Small intestine (tissue), 7 donors: ENCODE results near the gene DDX56. TPM values are rescaled to one million over a fixed set of nuclear protein-coding genes. Genes with fewer than 3 reads are reported as not detected.

Experiments used
- DNase-seq, 2 donors: peaks; one replicate each; pipeline versions ENCODE4 v3.0.0 to v3.0.0-alpha.2; 2013
- FAIRE-seq: peaks from 2 replicates; lab custom pipeline; 2012; peaks lifted over from hg19 to GRCh38; lab: Jason Lieb, UNC
- H3K27ac ChIP-seq, 3 donors: one replicate each; pipeline ENCODE4 v1.5.1; 2013; ENCODE audit warnings: low read length in 2 of 3, mild to moderate bottlenecking in 2 of 3, control low read depth in 1 of 3, inconsistent platforms in 1 of 3, low read depth in 1 of 3, moderate library complexity in 1 of 3
- H3K27me3 ChIP-seq, 3 donors: one replicate each; pipeline ENCODE4 v1.6.1; 2013; ENCODE audit warnings: low read length in 3 of 3, inconsistent platforms in 1 of 3; ENCODE audit not compliant: control insufficient read depth in 3 of 3, insufficient read depth in 3 of 3
- H3K36me3 ChIP-seq, 3 donors: one replicate each; pipeline ENCODE4 v1.6.1; 2013; ENCODE audit warnings: low read length in 3 of 3, inconsistent platforms in 1 of 3, low read depth in 1 of 3, mild to moderate bottlenecking in 1 of 3, moderate library complexity in 1 of 3; ENCODE audit not compliant: control insufficient read depth in 3 of 3, insufficient read depth in 2 of 3
- H3K4me1 ChIP-seq, 3 donors: one replicate each; pipeline ENCODE4 v1.6.1; 2013; ENCODE audit warnings: low read length in 2 of 3, inconsistent platforms in 1 of 3, low read depth in 1 of 3, mild to moderate bottlenecking in 1 of 3, moderate library complexity in 1 of 3; ENCODE audit not compliant: control insufficient read depth in 3 of 3, insufficient read depth in 2 of 3
- H3K4me3 ChIP-seq, 3 donors: one replicate each; pipeline ENCODE4 v1.5.1; 2013; ENCODE audit warnings: low read length in 3 of 3, control low read depth in 1 of 3, inconsistent platforms in 1 of 3, low read depth in 1 of 3, mild to moderate bottlenecking in 1 of 3, moderate library complexity in 1 of 3
- H3K9me3 ChIP-seq, 2 donors: one replicate each; pipeline ENCODE4 v1.6.1; 2013; ENCODE audit warnings: low read depth in 1 of 2, low read length in 1 of 2; ENCODE audit not compliant: control insufficient read depth in 2 of 2, insufficient read depth in 1 of 2
- WGBS, 3 donors: extraction: QIAGEN DNeasy Blood & Tissue Kit; methylation state at CpG; one replicate each; pipeline ENCODE4 v1.1.7; 2013; 5-methylcytosine and 5-hydroxymethylcytosine counted together
- polyA plus RNA-seq, 4 donors: library from polyadenylated mRNA; stranded (reverse) in 3 of 4; unstranded in 1 of 4; fragments of 200-250 nt in 3 of 4; fragments of 120-200 nt in 1 of 4; gene quantifications; one replicate each; pipeline versions ENCODE4 v1.2.1 to v1.2.3, GENCODE V29; 2013
- donor health status: healthy with polysubstance abuse.
- donor health status: control.
- donor health status: control.
- donor health status: Bipolar disorder and iron deficiency.
- donor health status: healthy.

DDX56 gene
- polyA plus RNA-seq, 4 donors: 62.2 to 359 (median 207) TPM

- H3K27me3 ChIP-seq: no peaks in the 10 kb centered on the region
- 74 to 91% (median 83%) methylated on average over 32 of the region's 32 CpGs for whole genome bisulfite sequencing, 3 donors
- peak overlapping the region in 2 of 3 donors; percentile 31 to 73 for H3K4me3 ChIP-seq
- FAIRE-seq: no peak
- H3K9me3 ChIP-seq: no peaks in the 10 kb centered on the region
- no peak for DNase-seq
- H3K27ac ChIP-seq: no peak overlapping the region
- peaks cover 0 to 76% (median 14%) of the 10 kb centered on the region in 3 donors for H3K4me1 ChIP-seq
- H3K36me3 ChIP-seq: peaks cover 0 to 55% (median 0%) of the 10 kb centered on the region in 3 donors
Observed at GRCh38 chr7:44538798-44539668, 34.7 kb downstream of the DDX56 start.

GRCh38 chr7:44538093-44538797, 35.5 kb downstream of the DDX56 start:
- Histone ChIP-seq H3K9me3 (no peaks in the 10 kb centered on the region), H3K4me1 (peaks cover 0 to 71% (median 14%) of the 10 kb centered on the region in 3 donors), H3K27ac (peak overlapping the region in 1 of 3 donors; percentile 41), H3K36me3 (peaks cover 0 to 61% (median 0%) of the 10 kb centered on the region in 3 donors), H3K27me3 (no peaks in the 10 kb centered on the region), H3K4me3 (peak overlapping the region in 2 of 3 donors; percentile 31 to 73)
- FAIRE-seq (no peak), DNase-seq (peak in 1 of 2 donors; percentile 20)
- 35 to 76% (median 59%) methylated on average over 17 of the region's 17 CpGs for WGBS, 3 donors

GRCh38 chr7:44537442-44537841, 36.3 kb downstream of the DDX56 start:
- Histone ChIP-seq H3K4me3 (peak overlapping the region in 2 of 3 donors; percentile 31 to 73), H3K36me3 (peaks cover 0 to 65% (median 0%) of the 10 kb centered on the region in 3 donors), H3K9me3 (no peaks in the 10 kb centered on the region), H3K4me1 (peaks cover 0 to 64% (median 8%) of the 10 kb centered on the region in 3 donors), H3K27ac (peak overlapping the region in 1 of 3 donors; percentile 32), H3K27me3 (no peaks in the 10 kb centered on the region)
- FAIRE-seq (no peak), DNase-seq (no peak)
- 56 to 91% (median 73%) methylated on average over 6 of the region's 6 CpGs for WGBS, 3 donors

- H3K4me1 ChIP-seq: peaks cover 0 to 50% (median 7%) of the 10 kb centered on the region in 3 donors
- H3K27ac ChIP-seq: no peak overlapping the region
- DNase-seq (no peak), FAIRE-seq (no peak)
- H3K36me3 ChIP-seq: peaks cover 0 to 79% (median 1%) of the 10 kb centered on the region in 3 donors
- H3K9me3 ChIP-seq: no peaks in the 10 kb centered on the region
- H3K27me3 ChIP-seq: no peaks in the 10 kb centered on the region
- peak overlapping the region in 2 of 3 donors; percentile 31 to 73 for H3K4me3 ChIP-seq
- 81 to 92% (median 84%) methylated on average over 9 to 10 of the region's 10 CpGs for WGBS, 3 donors
Observed at GRCh38 chr7:44536090-44536489, 37.6 kb downstream of the DDX56 start.

DNA sequence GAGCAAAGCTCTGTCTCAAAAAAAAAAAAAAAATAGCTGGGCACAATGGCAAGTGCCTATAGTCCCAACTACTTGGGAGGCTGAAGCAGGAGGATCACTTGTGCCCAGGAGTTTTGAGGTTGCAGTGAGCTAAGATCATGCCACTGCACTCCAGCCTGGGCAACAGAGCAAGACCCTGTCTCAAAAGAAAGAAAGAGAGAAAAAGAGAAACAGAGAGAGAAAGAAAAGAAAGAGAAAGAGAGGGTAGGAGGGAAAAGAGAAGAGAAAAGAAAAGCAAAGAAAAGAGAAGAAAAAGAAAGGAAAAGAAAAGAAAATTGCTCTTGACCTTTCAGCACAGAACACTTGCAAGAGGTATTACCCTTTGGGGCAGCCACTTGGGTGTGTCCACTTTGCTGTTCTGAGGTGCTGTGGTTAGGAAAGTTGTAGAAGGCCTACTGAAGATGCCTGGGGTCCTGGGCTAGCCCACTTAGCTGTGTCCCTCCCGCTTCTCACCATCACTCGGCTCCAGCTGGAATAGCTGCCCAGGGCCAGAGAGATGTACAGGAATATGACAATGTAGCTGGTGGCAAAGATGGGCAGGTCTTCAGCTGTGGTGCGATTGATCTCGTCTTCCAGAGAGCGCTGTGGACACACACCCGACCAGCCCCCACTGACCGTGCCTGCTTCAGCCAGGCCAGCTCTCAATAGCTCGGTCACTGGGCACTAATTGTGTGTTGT, 38.2 kb downstream of the DDX56 start:
- no peak for DNase-seq
- no peaks in the 10 kb centered on the region for H3K27me3 ChIP-seq
- peaks cover 0 to 84% (median 5%) of the 10 kb centered on the region in 3 donors for H3K36me3 ChIP-seq
- no peak overlapping the region for H3K27ac ChIP-seq
- no peak for FAIRE-seq
- H3K4me3 ChIP-seq: peak overlapping the region in 1 of 3 donors; percentile 73
- WGBS, 3 donors: 88 to 93% (median 93%) methylated on average over 8 of the region's 8 CpGs
- H3K9me3 ChIP-seq: no peaks in the 10 kb centered on the region
- H3K4me1 ChIP-seq: peaks cover 0 to 44% (median 7%) of the 10 kb centered on the region in 3 donors

- H3K27ac ChIP-seq: peak overlapping the region in 2 of 3 donors; percentile 21 to 51
- DNase-seq (peak in 1 of 2 donors; percentile 68), FAIRE-seq (no peak)
- WGBS, 3 donors: 57 to 77% (median 75%) methylated on average over 7 of the region's 7 CpGs
- peaks cover 0 to 75% (median 5%) of the 10 kb centered on the region in 3 donors for H3K36me3 ChIP-seq
- H3K9me3 ChIP-seq: no peaks in the 10 kb centered on the region
- peaks cover 0 to 35% (median 4%) of the 10 kb centered on the region in 3 donors for H3K4me1 ChIP-seq
- H3K27me3 ChIP-seq: no peaks in the 10 kb centered on the region
- no peak overlapping the region for H3K4me3 ChIP-seq
Observed at GRCh38 chr7:44534501-44534900, 39.2 kb downstream of the DDX56 start.

DNA sequence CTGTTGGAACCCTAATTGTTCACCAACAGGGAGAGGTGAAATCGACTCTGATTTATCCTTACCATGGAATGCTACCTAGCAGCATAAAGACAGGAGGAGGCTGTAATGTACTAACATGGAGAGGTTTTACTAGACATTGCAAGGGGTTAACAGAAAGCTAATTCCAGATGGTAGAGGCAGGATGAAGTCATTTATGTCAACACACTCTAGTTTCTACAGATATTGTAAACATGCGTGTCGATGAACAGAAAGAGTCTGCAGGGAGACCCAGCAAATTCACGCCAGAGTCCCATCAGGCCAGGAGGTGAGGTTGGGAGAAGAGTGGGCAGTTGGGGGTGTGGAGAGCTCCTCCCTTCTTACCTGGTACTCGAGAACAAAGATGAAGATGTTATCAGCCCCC, 39.6 kb downstream of the DDX56 start:
- Histone ChIP-seq H3K27ac (peak overlapping the region in 2 of 3 donors; percentile 21 to 51), H3K36me3 (peaks cover 0 to 73% (median 5%) of the 10 kb centered on the region in 3 donors), H3K9me3 (no peaks in the 10 kb centered on the region), H3K4me3 (no peak overlapping the region), H3K27me3 (no peaks in the 10 kb centered on the region), H3K4me1 (peaks cover 0 to 31% (median 4%) of the 10 kb centered on the region in 3 donors)
- 57 to 69% (median 65%) methylated on average over 5 of the region's 5 CpGs for WGBS, 3 donors
- DNase-seq (peak in 1 of 2 donors; percentile 37), FAIRE-seq (no peak)
